Peyer's patch (tissue), 4 donors: ENCODE results near the gene KRT79. TPM values are rescaled to one million over a fixed set of nuclear protein-coding genes. Genes with fewer than 3 reads are reported as not detected.
"Not testable (repeated sequence)": the region's sequence is repeated elsewhere in the genome, so short reads cannot be mapped to it uniquely, and the experiment has no call there.

Experiments used
- DNase-seq, 3 donors: peaks; one replicate each; pipeline ENCODE4 v3.0.0-alpha.2; 2017 to 2019
- H3K27ac ChIP-seq, 4 donors: fragments of 200-600 bp; sonication (generic); one replicate each; pipeline ENCODE4 v1.5.1; 2016 to 2019
- H3K27me3 ChIP-seq, 2 donors: fragments of 200-600 bp; sonication (generic); one replicate each; pipeline ENCODE4 v1.5.1; 2019
- H3K36me3 ChIP-seq, 3 donors: fragments of 200-600 bp; sonication (generic); one replicate each; pipeline ENCODE4 v1.5.1; 2016 to 2019
- H3K4me1 ChIP-seq, 4 donors: fragments of 200-600 bp; sonication (generic); one replicate each; pipeline ENCODE4 v1.5.1; 2016 to 2019
- H3K4me3 ChIP-seq, 4 donors: fragments of 200-600 bp; sonication (generic); 1 replicate in 3 of 4; 2 replicates in 1 of 4; pipeline ENCODE4 v1.5.1; 2016 to 2019; ENCODE audit warnings: mild to moderate bottlenecking in 1 of 4
- H3K9me3 ChIP-seq, 4 donors: fragments of 200-600 bp; sonication (generic); one replicate each; pipeline ENCODE4 v1.5.1; 2016 to 2019; ENCODE audit warnings: mild to moderate bottlenecking in 1 of 4
- POLR2A ChIP-seq, 2 donors: fragments of 450-650 bp; IDR thresholded peaks; one replicate each; pipeline ENCODE4 v1.5.1; 2017; ENCODE audit warnings: antibody characterized with exemption in 2 of 2, mild to moderate bottlenecking in 2 of 2, moderate library complexity in 2 of 2
- total RNA-seq, 4 donors: library from RNA; depleted of rRNA; stranded (reverse); fragments of >200 nt; gene quantifications; one replicate each; pipeline ENCODE4 v1.1.0, GENCODE V29; 2016
- TF ChIP-seq, protein P1 (sequence below), 6 experiments: fragments of 450-650 bp in 4 of 6; fragments of 200-600 bp in 2 of 6; sonication (generic) in 1 of 6; IDR thresholded peaks; one replicate each; pipeline ENCODE4 v1.5.1; 2017 to 2019; ENCODE audit warnings: antibody characterized with exemption in 6 of 6, mild to moderate bottlenecking in 3 of 6, moderate library complexity in 1 of 6

Gene KRT79
- total RNA-seq, 4 donors from 2014 or later, result not detected

DNA sequence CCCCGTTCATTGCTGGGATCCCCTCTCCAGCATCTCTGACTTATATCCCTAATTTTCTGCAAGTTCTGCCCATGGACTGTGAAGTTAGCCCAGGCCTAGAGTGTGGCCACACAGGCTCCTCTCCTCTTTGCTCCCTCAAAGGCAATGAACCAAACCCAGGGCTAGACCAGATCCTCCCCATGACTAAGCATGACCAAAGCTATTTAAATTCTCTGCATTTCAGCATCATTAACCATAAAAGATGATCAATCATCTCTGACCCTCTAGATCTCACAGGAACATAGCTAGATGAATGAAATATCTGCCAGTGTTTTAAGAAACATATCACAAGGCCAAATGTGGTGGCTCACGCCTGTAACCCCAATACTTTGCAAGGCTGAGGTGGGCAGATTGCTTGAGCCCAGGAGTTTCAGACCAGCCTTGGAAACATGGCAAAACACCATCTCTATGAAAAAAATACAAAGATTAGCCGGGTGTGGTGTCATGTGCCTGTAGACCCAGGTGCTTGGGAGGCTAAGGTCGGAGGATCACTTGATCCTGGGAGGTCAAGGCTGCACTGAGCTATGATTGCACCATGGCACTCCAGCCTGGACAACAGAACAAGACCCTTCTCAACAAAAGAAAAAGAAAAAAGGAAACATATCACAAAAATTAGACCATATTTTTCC lies 36.0 kb downstream of the KRT79 start:
- Histone ChIP-seq H3K9me3 (no peaks in the 10 kb centered on the region), H3K4me1 (no peaks in the 10 kb centered on the region)

DNA sequence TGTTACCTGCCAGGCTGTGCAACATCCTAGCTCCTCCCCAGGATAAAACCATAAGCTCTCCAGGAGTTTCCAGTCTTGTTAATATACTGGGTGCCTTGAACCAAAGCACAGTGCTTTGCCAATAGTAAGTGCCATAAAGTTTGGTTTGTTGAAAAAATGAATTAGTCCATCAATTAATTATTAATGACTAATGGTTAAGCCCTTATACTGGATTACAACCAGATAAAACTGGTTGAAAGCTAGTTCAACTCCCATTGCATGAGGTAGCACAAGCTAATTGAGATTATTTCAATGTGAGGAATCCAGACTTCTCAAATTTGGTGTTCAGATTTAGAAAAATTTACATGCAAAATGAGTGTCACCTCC lies 36.6 kb downstream of the KRT79 start:
- Histone ChIP-seq H3K4me1 (no peaks in the 10 kb centered on the region), H3K4me3 (no peak overlapping the region), H3K27me3 (no peaks in the 10 kb centered on the region), H3K9me3 (no peaks in the 10 kb centered on the region), H3K36me3 (no peaks in the 10 kb centered on the region), H3K27ac (no peak overlapping the region)
- TF ChIP-seq, protein P1, sequence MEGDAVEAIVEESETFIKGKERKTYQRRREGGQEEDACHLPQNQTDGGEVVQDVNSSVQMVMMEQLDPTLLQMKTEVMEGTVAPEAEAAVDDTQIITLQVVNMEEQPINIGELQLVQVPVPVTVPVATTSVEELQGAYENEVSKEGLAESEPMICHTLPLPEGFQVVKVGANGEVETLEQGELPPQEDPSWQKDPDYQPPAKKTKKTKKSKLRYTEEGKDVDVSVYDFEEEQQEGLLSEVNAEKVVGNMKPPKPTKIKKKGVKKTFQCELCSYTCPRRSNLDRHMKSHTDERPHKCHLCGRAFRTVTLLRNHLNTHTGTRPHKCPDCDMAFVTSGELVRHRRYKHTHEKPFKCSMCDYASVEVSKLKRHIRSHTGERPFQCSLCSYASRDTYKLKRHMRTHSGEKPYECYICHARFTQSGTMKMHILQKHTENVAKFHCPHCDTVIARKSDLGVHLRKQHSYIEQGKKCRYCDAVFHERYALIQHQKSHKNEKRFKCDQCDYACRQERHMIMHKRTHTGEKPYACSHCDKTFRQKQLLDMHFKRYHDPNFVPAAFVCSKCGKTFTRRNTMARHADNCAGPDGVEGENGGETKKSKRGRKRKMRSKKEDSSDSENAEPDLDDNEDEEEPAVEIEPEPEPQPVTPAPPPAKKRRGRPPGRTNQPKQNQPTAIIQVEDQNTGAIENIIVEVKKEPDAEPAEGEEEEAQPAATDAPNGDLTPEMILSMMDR (IDR thresholded peaks at IDR 0.05), result no peak
- no peak for TF ChIP-seq POLR2A (IDR thresholded peaks at IDR 0.05)
- DNase-seq, result no peak

More for the DNA sequence above, 36.0 kb downstream of the KRT79 start:
- Histone ChIP-seq H3K36me3 (no peaks in the 10 kb centered on the region), H3K27me3 (no peaks in the 10 kb centered on the region), H3K27ac (no peak overlapping the region), H3K4me3 (no peak overlapping the region)
- TF ChIP-seq POLR2A (IDR thresholded peaks at IDR 0.05), result no peak
- TF ChIP-seq, protein P1 (IDR thresholded peaks at IDR 0.05), result no peak
- DNase-seq, result no peak

DNA sequence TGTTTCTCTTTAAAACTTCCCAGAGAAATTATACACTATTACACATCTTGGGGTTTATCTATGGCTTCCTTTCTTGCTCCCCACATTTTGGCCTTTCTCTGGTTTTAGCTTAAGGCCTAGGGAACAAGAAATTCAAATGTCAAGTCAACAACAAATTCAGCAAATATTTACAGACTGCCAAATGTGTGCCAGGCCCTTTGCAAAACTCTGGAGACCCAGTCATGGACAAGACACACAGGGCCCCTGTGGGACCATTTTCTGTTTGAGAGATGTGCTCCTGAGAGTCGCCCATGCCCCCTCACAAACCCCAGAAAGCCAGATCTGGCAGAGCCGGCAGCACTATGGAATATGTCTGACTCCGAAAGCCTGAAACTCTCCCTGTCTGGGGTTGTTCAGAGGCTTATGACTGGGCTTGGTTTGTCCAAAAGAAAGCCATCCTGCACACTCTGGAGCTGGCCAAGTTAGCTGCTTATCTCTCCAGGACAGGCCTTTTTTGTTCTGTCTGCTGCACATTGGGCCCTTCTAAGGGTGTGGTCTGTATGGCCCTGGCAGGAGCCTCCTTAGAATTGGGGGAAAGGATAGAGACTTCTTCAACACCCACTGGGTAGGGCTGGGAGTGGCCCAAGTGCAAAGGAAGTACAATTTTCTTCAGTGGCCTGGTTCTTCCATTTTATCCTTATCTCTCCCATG lies 37.1 kb downstream of the KRT79 start:
- Histone ChIP-seq H3K4me1 (no peaks in the 10 kb centered on the region), H3K9me3 (no peaks in the 10 kb centered on the region)
- TF ChIP-seq, protein P1 (IDR thresholded peaks at IDR 0.05), result no peak
- no peak for TF ChIP-seq POLR2A (IDR thresholded peaks at IDR 0.05)

DNA sequence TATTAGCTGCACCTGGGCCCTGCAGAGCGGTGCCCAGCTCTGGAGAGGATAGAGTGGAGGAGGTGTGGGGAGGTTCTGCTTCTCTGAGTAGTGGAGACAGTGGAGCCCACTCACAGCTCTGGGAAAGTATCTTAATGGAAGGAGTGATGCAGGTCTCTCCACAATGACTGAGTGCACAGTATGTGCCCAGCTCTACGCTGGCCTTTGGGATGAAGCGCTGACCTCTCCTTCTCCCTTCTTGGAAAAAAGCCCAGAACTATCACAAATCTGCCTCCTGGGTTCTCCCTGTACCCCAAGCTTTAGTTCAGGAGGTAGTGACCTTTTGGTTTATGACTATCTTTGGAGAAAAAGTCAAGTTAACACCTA lies 37.7 kb downstream of the KRT79 start:
- H3K4me1 ChIP-seq, result no peaks in the 10 kb centered on the region
- no peak overlapping the region for H3K27ac ChIP-seq
- TF ChIP-seq POLR2A (IDR thresholded peaks at IDR 0.05), result no peak
- TF ChIP-seq, protein P1 (IDR thresholded peaks at IDR 0.05), result no peak
- H3K36me3 ChIP-seq, result no peaks in the 10 kb centered on the region
- no peaks in the 10 kb centered on the region for H3K9me3 ChIP-seq
- H3K27me3 ChIP-seq, result no peaks in the 10 kb centered on the region
- H3K4me3 ChIP-seq, result no peak overlapping the region
- DNase-seq, result no peak

More for the DNA sequence above, 37.1 kb downstream of the KRT79 start:
- no peak for DNase-seq
- Histone ChIP-seq H3K27ac (no peak overlapping the region), H3K36me3 (no peaks in the 10 kb centered on the region), H3K4me3 (no peak overlapping the region), H3K27me3 (no peaks in the 10 kb centered on the region)

DNA sequence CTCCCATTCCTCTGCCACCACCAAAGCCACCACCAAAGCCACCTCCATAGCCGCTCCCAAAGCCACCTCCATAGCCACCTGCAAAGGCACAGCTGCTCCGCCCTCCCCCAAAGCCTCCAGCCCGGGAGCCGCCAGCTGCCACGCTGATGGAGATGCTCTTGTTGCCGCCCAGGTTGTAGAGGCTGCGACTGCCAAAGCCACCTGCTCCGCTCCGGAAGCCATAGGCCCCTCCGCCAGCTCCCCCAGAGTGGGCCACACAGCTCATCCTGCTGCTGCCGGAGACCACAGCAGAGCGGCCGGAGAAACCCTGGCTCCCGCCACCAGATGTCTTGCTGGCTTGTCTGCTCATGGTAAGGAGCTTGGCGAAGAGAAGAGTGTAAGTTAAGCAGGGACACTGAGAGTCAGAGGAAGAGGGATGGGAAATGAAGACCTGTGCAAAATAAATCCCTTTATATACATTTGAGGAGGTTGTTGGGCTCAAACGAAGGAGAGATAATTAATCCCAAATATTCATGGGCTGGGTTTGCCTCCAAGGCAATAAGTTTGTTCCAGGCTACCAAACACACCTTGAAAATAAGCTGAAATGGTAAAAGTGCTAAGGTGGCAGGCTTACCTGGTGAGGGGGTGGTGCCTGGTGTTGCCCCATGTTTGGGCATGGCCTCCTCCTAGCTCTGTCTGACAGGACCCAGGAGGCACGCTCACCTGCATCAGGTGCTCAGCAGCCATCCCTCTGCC lies 38.2 kb downstream of the KRT79 start, which contains the start of gene KRT3:
KRT3 (minus strand) TSS at position 424 of the 735 bp plus-strand sequence; CDS start at position 349, 75 bp downstream.
- no peaks in the 10 kb centered on the region for H3K4me1 ChIP-seq
- TF ChIP-seq, protein P1 (IDR thresholded peaks at IDR 0.05), result no peak
- no peak for TF ChIP-seq POLR2A (IDR thresholded peaks at IDR 0.05)

DNA sequence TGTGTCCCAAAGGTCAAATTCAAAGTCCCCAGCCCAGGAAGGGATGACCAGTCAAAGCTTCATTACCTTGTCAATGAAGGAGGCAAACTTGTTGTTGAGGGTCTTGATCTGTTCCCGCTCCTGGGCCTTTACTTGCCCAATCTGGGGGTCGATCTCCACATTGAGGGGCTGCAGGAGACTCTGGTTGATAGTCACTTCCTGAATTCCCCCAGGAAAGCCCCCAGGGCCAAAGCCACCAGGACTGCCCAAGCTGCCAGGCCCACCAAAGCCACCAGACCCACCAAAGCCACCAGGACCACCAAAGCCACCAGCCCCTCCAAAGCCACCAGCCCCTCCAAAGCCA lies 38.8 kb downstream of the KRT79 start:
- H3K4me3 ChIP-seq, H3K4me1 ChIP-seq, H3K27ac ChIP-seq, H3K27me3 ChIP-seq, DNase-seq, H3K36me3 ChIP-seq, H3K9me3 ChIP-seq: not testable (repeated sequence)

More for the DNA sequence above, 38.2 kb downstream of the KRT79 start, which contains the start of gene KRT3:
- no peaks in the 10 kb centered on the region for H3K36me3 ChIP-seq
- H3K27ac ChIP-seq, result no peak within 1 kb of the TSS
- no peaks in the 10 kb centered on the region for H3K27me3 ChIP-seq
- no peaks in the 10 kb centered on the region for H3K9me3 ChIP-seq
- DNase-seq, result no peak
- H3K4me3 ChIP-seq, result no peak within 1 kb of the TSS
